Measurements from ENCODE around the gene MICALL1.

The MICALL1 gene

DNA sequence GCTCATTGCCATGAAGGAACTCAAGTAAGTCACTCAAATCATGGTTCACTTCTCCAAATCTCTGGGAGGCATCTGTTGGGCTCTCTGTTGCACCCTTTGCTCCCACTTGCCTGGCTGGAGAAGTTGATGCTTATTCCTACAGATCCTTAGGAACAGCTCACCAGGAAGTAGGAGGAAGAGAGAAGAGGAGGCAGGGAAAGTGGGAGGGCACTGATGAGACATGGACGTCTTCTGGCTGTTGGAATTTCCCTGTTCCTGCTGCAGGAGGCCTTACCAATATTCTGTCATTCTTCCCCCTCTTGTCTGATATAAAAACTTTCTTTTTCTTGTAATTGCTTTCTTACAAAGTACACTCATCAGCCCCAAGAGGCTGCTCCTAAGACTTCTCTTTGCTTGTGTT is 61.0 kb downstream of the MICALL1 start:
- ChIA-PET CTCF (interaction anchor here (0.8 to 7.0 kb wide), 7 partner anchors 8 to 149 kb away, joined by 3 to 101 read pairs (median 52); partner anchors contain the start of genes C22orf23 and POLR2F), POLR2A (no interaction called here)
- H3K4me3 ChIP-seq (ENCODE audit: low read depth, low read length), result no peak overlapping the region
- no peak for DNase-seq (ENCODE audit: low read depth, low spot score)
- no peak for TF ChIP-seq CTCF (IDR thresholded peaks at IDR 0.05; ENCODE audit: insufficient read depth, low read length, missing control alignments)

GRCh38 chr22:37967637-37968451 is 61.7 kb downstream of the MICALL1 start:
- no peak for TF ChIP-seq CTCF (IDR thresholded peaks at IDR 0.05; ENCODE audit: insufficient read depth, low read length, missing control alignments)
- no peak for DNase-seq (ENCODE audit: low read depth, low spot score)
- H3K4me3 ChIP-seq (ENCODE audit: low read depth, low read length), result no peak overlapping the region
- CTCF ChIA-PET, result interaction anchor here (0.8 to 7.0 kb wide), 10 partner anchors 9 to 150 kb away, joined by 3 to 101 read pairs (median 4); partner anchors contain the start of genes C22orf23 and POLR2F
- POLR2A ChIA-PET, result interaction anchor here (0.6 kb wide), 1 partner anchor 18 kb away, joined by 3 read pairs; no protein-coding TSS in a partner anchor

DNA sequence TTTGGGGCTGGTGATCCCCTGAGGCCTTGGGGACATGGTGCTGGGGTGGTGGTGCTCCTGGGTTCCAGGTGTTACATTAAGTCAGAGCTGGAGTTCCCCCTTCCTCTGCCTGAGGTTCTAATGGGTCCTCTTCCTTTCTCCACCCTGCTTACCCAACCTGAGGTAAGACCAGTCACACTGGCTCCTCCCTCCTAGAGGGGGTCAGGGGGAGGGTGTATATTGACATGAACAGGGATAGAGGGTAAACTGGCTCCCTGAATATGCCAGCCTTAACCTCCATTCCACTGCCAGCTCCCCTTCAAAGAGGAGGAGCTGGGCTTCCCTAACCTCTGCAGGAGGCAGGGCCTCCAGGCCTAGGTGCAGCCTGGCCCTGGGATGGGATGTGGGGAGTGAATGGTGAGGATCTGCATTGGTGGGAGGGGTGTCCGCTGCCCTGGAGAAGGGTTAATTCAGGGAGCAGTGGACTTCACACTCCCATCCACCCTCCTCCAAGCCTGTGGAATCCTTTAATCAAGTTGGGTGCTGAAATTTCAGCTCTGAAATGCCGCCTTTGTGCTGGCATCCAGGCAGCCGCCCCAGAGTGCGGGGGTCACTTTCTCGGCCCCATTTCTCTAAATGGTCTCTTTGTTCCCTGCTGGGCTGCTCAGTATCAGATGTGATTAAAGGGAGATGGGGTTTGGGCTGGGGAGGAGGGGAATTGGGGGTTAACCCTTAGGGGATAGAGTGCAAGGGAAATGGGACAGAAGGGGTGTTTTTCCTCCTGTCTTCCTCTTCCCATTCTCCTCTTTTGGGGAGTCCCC is 62.6 kb downstream of the MICALL1 start:
- no peak for TF ChIP-seq CTCF (IDR thresholded peaks at IDR 0.05; ENCODE audit: insufficient read depth, low read length, missing control alignments)
- DNase-seq (ENCODE audit: low read depth, low spot score), result no peak
- CTCF ChIA-PET, result interaction anchor here (1.0 to 7.0 kb wide), 4 partner anchors 26 to 151 kb away, joined by 3 to 101 read pairs (median 4); no protein-coding TSS in a partner anchor
- H3K4me3 ChIP-seq (ENCODE audit: low read depth, low read length), result no peak overlapping the region
- POLR2A ChIA-PET, result no interaction called here

DNA sequence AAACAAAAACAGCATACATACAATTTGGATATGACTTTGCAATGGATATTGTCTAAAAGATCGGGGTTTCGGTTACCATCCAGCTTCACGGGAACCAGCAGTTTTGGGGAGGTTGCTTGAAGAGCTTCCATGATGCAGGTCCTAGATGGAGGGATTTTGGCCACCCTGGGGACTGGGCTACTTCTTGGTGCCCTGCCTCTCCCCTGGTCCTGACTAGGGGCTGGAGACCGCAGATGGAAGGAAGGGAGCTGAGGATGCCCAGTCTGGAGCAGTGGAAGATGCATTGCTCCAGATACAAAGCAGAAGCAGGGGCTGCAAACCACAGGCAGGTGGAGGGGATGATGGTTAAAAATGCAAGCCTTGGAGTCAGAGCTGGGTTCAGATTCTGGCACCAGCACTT is 64.8 kb downstream of the MICALL1 start:
- ChIA-PET POLR2A (no interaction called here), CTCF (interaction anchor here (1.7 to 2.5 kb wide), 2 partner anchors 12 to 83 kb away, joined by 5 to 12 read pairs; no protein-coding TSS in a partner anchor)
- no peak for TF ChIP-seq CTCF (IDR thresholded peaks at IDR 0.05; ENCODE audit: insufficient read depth, low read length, missing control alignments)
- no peak overlapping the region for H3K4me3 ChIP-seq (ENCODE audit: low read depth, low read length)
- DNase-seq (ENCODE audit: low read depth, low spot score), result no peak

GRCh38 chr22:37971475-37972434 is 65.7 kb downstream of the MICALL1 start:
- ChIA-PET CTCF (interaction anchor here (1.0 to 2.5 kb wide), 5 partner anchors 8 to 154 kb away, joined by 3 to 12 read pairs (median 4); no protein-coding TSS in a partner anchor), POLR2A (no interaction called here)
- DNase-seq (ENCODE audit: low read depth, low spot score), result no peak
- H3K4me3 ChIP-seq (ENCODE audit: low read depth, low read length), result no peak overlapping the region
- no peak for TF ChIP-seq CTCF (IDR thresholded peaks at IDR 0.05; ENCODE audit: insufficient read depth, low read length, missing control alignments)

All from AG04449 (cell line).